ENCODE data around the gene CLCA4. TPM values are rescaled to one million over a fixed set of nuclear protein-coding genes. Genes with fewer than 3 reads are reported as not detected.

CLCA4 gene
- total and polyA plus RNA-seq, 9 of the 15 experiments (the other 6 are each of a cell fraction or from before 2014, with no cell fraction given), result not detected

GRCh38 chr1:86573763-86574484 is 27.0 kb downstream of the CLCA4 start:
- H4K20me1 ChIP-seq (replicated peaks; ENCODE audit: control insufficient read depth, insufficient read depth, low read length), result no peaks in the 10 kb centered on the region
- FAIRE-seq, result no peak
- H3K79me2 ChIP-seq (ENCODE audit: control insufficient read depth, insufficient read depth, low read length), result no peaks in the 10 kb centered on the region
- no TSS peak for BruUV-seq (replicated peaks)
- no peak overlapping the region for H3K4me2 ChIP-seq (ENCODE audit: insufficient read depth, low read length)
- ChIA-PET CTCF (ENCODE audit: low intra/inter-chr PET ratio) (no interaction called here), POLR2A (interaction anchor here (1.7 kb wide), 1 partner anchor 9 kb away, joined by 5 read pairs; no protein-coding TSS in a partner anchor)
- no peak overlapping the region for H2AFZ ChIP-seq (ENCODE audit: low read depth, low read length)
- TF ChIP-seq, protein P1, sequence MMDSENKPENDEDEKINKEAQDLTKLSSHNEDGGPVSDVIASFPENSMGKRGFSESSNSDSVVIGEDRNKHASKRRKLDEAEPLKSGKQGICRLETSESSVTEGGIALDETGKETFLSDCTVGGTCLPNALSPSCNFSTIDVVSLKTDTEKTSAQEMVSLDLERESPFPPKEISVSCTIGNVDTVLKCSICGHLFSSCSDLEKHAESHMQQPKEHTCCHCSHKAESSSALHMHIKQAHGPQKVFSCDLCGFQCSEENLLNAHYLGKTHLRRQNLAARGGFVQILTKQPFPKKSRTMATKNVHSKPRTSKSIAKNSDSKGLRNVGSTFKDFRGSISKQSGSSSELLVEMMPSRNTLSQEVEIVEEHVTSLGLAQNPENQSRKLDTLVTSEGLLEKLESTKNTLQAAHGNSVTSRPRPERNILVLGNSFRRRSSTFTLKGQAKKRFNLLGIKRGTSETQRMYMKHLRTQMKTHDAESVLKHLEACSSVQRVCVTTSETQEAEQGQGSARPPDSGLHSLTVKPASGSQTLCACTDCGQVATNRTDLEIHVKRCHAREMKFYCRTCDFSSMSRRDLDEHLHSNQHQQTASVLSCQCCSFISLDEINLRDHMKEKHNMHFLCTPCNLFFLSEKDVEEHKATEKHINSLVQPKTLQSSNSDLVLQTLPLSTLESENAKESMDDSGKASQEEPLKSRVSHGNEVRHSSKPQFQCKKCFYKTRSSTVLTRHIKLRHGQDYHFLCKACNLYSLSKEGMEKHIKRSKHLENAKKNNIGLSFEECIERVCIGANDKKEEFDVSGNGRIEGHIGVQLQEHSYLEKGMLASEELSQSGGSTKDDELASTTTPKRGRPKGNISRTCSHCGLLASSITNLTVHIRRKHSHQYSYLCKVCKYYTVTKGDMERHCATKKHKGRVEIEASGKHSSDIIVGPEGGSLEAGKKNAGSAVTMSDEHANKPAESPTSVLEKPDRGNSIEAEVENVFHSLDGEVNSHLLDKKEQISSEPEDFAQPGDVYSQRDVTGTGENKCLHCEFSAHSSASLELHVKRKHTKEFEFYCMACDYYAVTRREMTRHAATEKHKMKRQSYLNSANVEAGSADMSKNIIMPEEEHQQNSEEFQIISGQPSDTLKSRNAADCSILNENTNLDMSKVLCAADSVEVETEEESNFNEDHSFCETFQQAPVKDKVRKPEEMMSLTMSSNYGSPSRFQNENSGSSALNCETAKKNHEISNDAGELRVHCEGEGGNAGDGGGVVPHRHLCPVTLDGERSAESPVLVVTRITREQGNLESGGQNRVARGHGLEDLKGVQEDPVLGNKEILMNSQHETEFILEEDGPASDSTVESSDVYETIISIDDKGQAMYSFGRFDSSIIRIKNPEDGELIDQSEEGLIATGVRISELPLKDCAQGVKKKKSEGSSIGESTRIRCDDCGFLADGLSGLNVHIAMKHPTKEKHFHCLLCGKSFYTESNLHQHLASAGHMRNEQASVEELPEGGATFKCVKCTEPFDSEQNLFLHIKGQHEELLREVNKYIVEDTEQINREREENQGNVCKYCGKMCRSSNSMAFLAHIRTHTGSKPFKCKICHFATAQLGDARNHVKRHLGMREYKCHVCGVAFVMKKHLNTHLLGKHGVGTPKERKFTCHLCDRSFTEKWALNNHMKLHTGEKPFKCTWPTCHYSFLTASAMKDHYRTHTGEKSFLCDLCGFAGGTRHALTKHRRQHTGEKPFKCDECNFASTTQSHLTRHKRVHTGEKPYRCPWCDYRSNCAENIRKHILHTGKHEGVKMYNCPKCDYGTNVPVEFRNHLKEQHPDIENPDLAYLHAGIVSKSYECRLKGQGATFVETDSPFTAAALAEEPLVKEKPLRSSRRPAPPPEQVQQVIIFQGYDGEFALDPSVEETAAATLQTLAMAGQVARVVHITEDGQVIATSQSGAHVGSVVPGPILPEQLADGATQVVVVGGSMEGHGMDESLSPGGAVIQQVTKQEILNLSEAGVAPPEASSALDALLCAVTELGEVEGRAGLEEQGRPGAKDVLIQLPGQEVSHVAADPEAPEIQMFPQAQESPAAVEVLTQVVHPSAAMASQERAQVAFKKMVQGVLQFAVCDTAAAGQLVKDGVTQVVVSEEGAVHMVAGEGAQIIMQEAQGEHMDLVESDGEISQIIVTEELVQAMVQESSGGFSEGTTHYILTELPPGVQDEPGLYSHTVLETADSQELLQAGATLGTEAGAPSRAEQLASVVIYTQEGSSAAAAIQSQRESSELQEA (IDR thresholded peaks at IDR 0.05; ENCODE audit: low read depth), result no peak
- intact Hi-C loops (cut with micrococcal nuclease), result no loop called here
- H3K27me3 ChIP-seq (ENCODE audit: control insufficient read depth in 2 of 2, insufficient read depth in 2 of 2, low read length in 2 of 2), result no peaks in the 10 kb centered on the region
- DNase-seq (ENCODE audit: extremely low read depth in 1 of 4, low spot score in 3 of 4), result no peak
- WGBS (ENCODE audit: insufficient coverage, low coverage, missing lambda C conversion rate), result 0% methylated on average over 2 of the region's 2 CpGs
- no peak overlapping the region for H3K27ac ChIP-seq (ENCODE audit: extremely low read depth, low read depth, low read length)
- H3K36me3 ChIP-seq (ENCODE audit: control insufficient read depth, insufficient read depth, low read length), result no peaks in the 10 kb centered on the region
- no peak overlapping the region for H3K9ac ChIP-seq (ENCODE audit: insufficient read depth in 1 of 2, low read depth in 2 of 2, low read length in 2 of 2)
- no peak overlapping the region for H3K4me3 ChIP-seq
- H3K9me1 ChIP-seq (ENCODE audit: control insufficient read depth, insufficient read depth, low read length), result no peaks in the 10 kb centered on the region
- in situ Hi-C loops (cut with MboI), result no loop called here
- no peaks in the 10 kb centered on the region for H3K4me1 ChIP-seq (replicated peaks in 1 of 2; ENCODE audit: control insufficient read depth in 2 of 2, insufficient read depth in 2 of 2, low read length in 2 of 2)
- H3K9me3 ChIP-seq (replicated peaks; ENCODE audit: control insufficient read depth, insufficient read depth, low read depth, low read length), result no peaks in the 10 kb centered on the region
- ATAC-seq, result no peak

Measured in K562 (cell line).